Stomach (tissue), 4 donors: ENCODE measurements around the gene ATF7IP.

Source experiments
- CTCF ChIP-seq, 7 experiments: fragments of 450-650 bp in 4 of 7; fragments of 200-600 bp in 3 of 7; sonication (generic) in 3 of 7; IDR thresholded peaks; one replicate each; pipeline ENCODE4 v1.5.1; 2016 to 2019; ENCODE audit warnings: antibody characterized with exemption in 7 of 7, control low read depth in 2 of 7, mild to moderate bottlenecking in 1 of 7
- EP300 ChIP-seq: sonication (generic); formaldehyde crosslinking; IDR thresholded peaks from one replicate; pipeline ENCODE4 v1.6.1; 2017; ENCODE audit warnings: antibody characterized with exemption
- POLR2A ChIP-seq, 4 donors: fragments of 450-650 bp; IDR thresholded peaks; one replicate each; pipeline ENCODE4 v1.6.1; 2016; ENCODE audit warnings: antibody characterized with exemption in 4 of 4, control low read depth in 2 of 4, mild to moderate bottlenecking in 1 of 4, moderate library complexity in 1 of 4
- POLR2AphosphoS5 ChIP-seq, 3 donors: sonication (generic); formaldehyde crosslinking; IDR thresholded peaks; one replicate each; pipeline ENCODE4 v1.6.1; 2016; ENCODE audit warnings: antibody characterized with exemption in 3 of 3

- TF ChIP-seq CTCF (IDR thresholded peaks at IDR 0.05) (no peak), POLR2AphosphoS5 (IDR thresholded peaks at IDR 0.05) (no peak), EP300 (no peak), POLR2A (IDR thresholded peaks at IDR 0.05) (no peak)
Observed at GRCh38 chr12:14369311-14369710, 3.8 kb downstream of the ATF7IP start.
